SK-N-SH treated with all-trans-retinoic acid at 6 μM for 48 hours (cell line): ENCODE results near the gene DGKI.

Experiments
- ATAC-seq: fragments of 200-7000 bp; cut with Tn5 transposase; 3 replicates; pipeline ENCODE4 v1.9.1; 2020; ENCODE audit warnings: mild to moderate bottlenecking, moderate library complexity
- ARNTL ChIP-seq: fragments of 450-650 bp; formaldehyde crosslinking; IDR thresholded peaks from 2 replicates; pipeline ENCODE4 v1.5.0; 2020; ENCODE audit warnings: low read depth, mild to moderate bottlenecking, moderate library complexity, borderline replicate concordance
- BACH2 ChIP-seq: fragments of 250-450 bp; sonication (Bioruptor Pico); IDR thresholded peaks from 2 replicates; pipeline ENCODE4 v1.9.0; 2021; ENCODE audit warnings: mild to moderate bottlenecking, borderline replicate concordance
- ESRRG ChIP-seq: fragments of 250-450 bp; sonication (Bioruptor Pico); IDR thresholded peaks from 2 replicates; pipeline ENCODE4 v1.6.1; 2021; ENCODE audit warnings: mild to moderate bottlenecking
- GLIS3 ChIP-seq: fragments of 250-450 bp; sonication (Bioruptor Pico); IDR thresholded peaks from 2 replicates; pipeline ENCODE4 v1.5.0; 2020; ENCODE audit warnings: mild to moderate bottlenecking, moderate library complexity
- ISL1 ChIP-seq: fragments of 250-450 bp; sonication (Bioruptor Pico); IDR thresholded peaks from 2 replicates; pipeline ENCODE4 v2.1.2; 2022; ENCODE audit warnings: mild to moderate bottlenecking, moderate library complexity
- OSR1 ChIP-seq: fragments of 250-450 bp; sonication (Bioruptor Pico); IDR thresholded peaks from 2 replicates; pipeline ENCODE4 v1.8.0; 2022; ENCODE audit warnings: moderate library complexity, mild to moderate bottlenecking, inconsistent platforms
- SNAI2 ChIP-seq: fragments of 250-450 bp; sonication (Bioruptor Pico); IDR thresholded peaks from 2 replicates; pipeline ENCODE4 v1.5.0; 2020; ENCODE audit warnings: mild to moderate bottlenecking, moderate library complexity
- TCF4 ChIP-seq: fragments of 250-450 bp; sonication (Bioruptor Pico); IDR thresholded peaks from 2 replicates; pipeline ENCODE4 v1.8.0; 2021; ENCODE audit warnings: mild to moderate bottlenecking, moderate library complexity, borderline replicate concordance
- TOX ChIP-seq: fragments of 250-450 bp; sonication (Bioruptor Pico); IDR thresholded peaks from 2 replicates; pipeline ENCODE4 v1.8.0; 2021; ENCODE audit warnings: mild to moderate bottlenecking, moderate library complexity, borderline replicate concordance
- ZC3H10 ChIP-seq: fragments of 250-450 bp; sonication (Bioruptor Pico); IDR thresholded peaks from 2 replicates; pipeline ENCODE4 v1.5.1; 2021; ENCODE audit warnings: mild to moderate bottlenecking, moderate library complexity
- ZFP30 ChIP-seq: fragments of 450-650 bp; formaldehyde crosslinking; IDR thresholded peaks from 2 replicates; pipeline ENCODE4 v1.5.0; 2022; ENCODE audit warnings: mild to moderate bottlenecking, moderate library complexity
- ZNF565 ChIP-seq: fragments of 450-650 bp; formaldehyde crosslinking; conservative IDR thresholded peaks from 2 replicates; pipeline ENCODE4 v1.5.0; 2020; ENCODE audit warnings: low read depth, mild to moderate bottlenecking, moderate library complexity
- ZNF70 ChIP-seq: fragments of 450-650 bp; formaldehyde crosslinking; IDR thresholded peaks from 2 replicates; pipeline ENCODE4 v1.5.0; 2020; ENCODE audit warnings: mild to moderate bottlenecking, moderate library complexity
- ZNF8 ChIP-seq: fragments of 450-650 bp; formaldehyde crosslinking; IDR thresholded peaks from 2 replicates; pipeline ENCODE4 v1.5.0; 2020; ENCODE audit warnings: mild to moderate bottlenecking, moderate library complexity
- TF ChIP-seq, protein P1 (sequence below): fragments of 250-450 bp; sonication (Bioruptor Pico); IDR thresholded peaks from 2 replicates; pipeline ENCODE4 v1.8.0; 2020; ENCODE audit warnings: mild to moderate bottlenecking, moderate library complexity, borderline replicate concordance
- TF ChIP-seq, protein P2 (sequence below): fragments of 250-450 bp; sonication (Bioruptor Pico); IDR thresholded peaks from 2 replicates; pipeline ENCODE4 v1.5.0; 2020; ENCODE audit warnings: mild to moderate bottlenecking, moderate library complexity
- TF ChIP-seq, protein P3 (sequence below): fragments of 250-450 bp; sonication (Bioruptor Pico); IDR thresholded peaks from 2 replicates; pipeline ENCODE4 v1.5.1; 2020; ENCODE audit warnings: low read depth, mild to moderate bottlenecking, moderate library complexity
- TF ChIP-seq, protein P4 (sequence below): fragments of 250-450 bp; sonication (Bioruptor Pico); IDR thresholded peaks from 2 replicates; pipeline ENCODE4 v1.8.0; 2021; ENCODE audit warnings: low read depth, mild to moderate bottlenecking, moderate library complexity, borderline replicate concordance
- TF ChIP-seq, protein P5 (sequence below): fragments of 250-450 bp; sonication (Bioruptor Pico); IDR thresholded peaks from 2 replicates; pipeline ENCODE4 v1.5.1; 2021; ENCODE audit warnings: mild to moderate bottlenecking, moderate library complexity

DGKI gene

DNA sequence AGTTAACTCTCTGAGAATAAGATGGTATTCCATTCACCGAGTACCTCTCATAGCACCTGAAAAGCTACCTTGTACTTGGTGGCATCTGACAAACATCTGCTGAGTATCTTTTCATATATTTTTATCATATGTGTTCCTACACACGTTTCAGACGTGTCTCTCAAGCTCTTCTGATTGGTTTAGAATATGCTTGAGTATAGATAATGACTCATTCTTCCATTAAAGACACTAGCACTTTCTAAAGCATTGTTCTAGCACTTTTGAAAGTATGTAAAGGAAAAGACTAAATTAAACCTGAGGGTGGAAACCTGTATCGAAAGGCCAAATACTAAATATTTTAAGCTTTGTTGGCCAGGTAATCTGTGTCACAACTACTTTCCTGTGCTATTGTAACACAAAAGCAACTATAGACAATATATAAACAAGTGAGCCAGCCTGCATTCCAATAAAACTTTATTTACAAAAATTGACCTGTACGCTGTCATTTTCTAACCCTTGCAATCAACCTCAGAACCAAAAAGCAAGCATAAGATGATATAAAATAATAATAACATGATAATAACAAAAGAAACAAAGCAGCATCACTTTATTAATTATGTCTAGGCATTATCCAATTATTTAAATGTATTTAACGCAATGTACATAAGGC lies 95.3 kb downstream of the DGKI start:
- TF ChIP-seq ESRRG (CRISPR knock-in tag) = no peak
- TF ChIP-seq, protein P1, sequence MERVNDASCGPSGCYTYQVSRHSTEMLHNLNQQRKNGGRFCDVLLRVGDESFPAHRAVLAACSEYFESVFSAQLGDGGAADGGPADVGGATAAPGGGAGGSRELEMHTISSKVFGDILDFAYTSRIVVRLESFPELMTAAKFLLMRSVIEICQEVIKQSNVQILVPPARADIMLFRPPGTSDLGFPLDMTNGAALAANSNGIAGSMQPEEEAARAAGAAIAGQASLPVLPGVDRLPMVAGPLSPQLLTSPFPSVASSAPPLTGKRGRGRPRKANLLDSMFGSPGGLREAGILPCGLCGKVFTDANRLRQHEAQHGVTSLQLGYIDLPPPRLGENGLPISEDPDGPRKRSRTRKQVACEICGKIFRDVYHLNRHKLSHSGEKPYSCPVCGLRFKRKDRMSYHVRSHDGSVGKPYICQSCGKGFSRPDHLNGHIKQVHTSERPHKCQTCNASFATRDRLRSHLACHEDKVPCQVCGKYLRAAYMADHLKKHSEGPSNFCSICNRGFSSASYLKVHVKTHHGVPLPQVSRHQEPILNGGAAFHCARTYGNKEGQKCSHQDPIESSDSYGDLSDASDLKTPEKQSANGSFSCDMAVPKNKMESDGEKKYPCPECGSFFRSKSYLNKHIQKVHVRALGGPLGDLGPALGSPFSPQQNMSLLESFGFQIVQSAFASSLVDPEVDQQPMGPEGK (CRISPR knock-in tag) = no peak
- TF ChIP-seq TCF4 = no peak
- TF ChIP-seq, protein P2, sequence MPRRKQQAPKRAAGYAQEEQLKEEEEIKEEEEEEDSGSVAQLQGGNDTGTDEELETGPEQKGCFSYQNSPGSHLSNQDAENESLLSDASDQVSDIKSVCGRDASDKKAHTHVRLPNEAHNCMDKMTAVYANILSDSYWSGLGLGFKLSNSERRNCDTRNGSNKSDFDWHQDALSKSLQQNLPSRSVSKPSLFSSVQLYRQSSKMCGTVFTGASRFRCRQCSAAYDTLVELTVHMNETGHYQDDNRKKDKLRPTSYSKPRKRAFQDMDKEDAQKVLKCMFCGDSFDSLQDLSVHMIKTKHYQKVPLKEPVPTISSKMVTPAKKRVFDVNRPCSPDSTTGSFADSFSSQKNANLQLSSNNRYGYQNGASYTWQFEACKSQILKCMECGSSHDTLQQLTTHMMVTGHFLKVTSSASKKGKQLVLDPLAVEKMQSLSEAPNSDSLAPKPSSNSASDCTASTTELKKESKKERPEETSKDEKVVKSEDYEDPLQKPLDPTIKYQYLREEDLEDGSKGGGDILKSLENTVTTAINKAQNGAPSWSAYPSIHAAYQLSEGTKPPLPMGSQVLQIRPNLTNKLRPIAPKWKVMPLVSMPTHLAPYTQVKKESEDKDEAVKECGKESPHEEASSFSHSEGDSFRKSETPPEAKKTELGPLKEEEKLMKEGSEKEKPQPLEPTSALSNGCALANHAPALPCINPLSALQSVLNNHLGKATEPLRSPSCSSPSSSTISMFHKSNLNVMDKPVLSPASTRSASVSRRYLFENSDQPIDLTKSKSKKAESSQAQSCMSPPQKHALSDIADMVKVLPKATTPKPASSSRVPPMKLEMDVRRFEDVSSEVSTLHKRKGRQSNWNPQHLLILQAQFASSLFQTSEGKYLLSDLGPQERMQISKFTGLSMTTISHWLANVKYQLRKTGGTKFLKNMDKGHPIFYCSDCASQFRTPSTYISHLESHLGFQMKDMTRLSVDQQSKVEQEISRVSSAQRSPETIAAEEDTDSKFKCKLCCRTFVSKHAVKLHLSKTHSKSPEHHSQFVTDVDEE (CRISPR knock-in tag) = no peak
- no peak for TF ChIP-seq BACH2 (CRISPR knock-in tag)
- TF ChIP-seq, protein P3, sequence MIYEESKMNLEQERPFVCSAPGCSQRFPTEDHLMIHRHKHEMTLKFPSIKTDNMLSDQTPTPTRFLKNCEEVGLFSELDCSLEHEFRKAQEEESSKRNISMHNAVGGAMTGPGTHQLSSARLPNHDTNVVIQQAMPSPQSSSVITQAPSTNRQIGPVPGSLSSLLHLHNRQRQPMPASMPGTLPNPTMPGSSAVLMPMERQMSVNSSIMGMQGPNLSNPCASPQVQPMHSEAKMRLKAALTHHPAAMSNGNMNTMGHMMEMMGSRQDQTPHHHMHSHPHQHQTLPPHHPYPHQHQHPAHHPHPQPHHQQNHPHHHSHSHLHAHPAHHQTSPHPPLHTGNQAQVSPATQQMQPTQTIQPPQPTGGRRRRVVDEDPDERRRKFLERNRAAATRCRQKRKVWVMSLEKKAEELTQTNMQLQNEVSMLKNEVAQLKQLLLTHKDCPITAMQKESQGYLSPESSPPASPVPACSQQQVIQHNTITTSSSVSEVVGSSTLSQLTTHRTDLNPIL (CRISPR knock-in tag) = no peak
- no peak for TF ChIP-seq ZC3H10 (CRISPR knock-in tag)
- no peak for TF ChIP-seq TOX (CRISPR knock-in tag)
- TF ChIP-seq, protein P4, sequence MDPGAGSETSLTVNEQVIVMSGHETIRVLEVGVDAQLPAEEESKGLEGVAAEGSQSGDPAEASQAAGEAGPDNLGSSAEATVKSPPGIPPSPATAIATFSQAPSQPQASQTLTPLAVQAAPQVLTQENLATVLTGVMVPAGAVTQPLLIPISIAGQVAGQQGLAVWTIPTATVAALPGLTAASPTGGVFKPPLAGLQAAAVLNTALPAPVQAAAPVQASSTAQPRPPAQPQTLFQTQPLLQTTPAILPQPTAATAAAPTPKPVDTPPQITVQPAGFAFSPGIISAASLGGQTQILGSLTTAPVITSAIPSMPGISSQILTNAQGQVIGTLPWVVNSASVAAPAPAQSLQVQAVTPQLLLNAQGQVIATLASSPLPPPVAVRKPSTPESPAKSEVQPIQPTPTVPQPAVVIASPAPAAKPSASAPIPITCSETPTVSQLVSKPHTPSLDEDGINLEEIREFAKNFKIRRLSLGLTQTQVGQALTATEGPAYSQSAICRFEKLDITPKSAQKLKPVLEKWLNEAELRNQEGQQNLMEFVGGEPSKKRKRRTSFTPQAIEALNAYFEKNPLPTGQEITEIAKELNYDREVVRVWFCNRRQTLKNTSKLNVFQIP = no peak
- TF ChIP-seq ZFP30 (CRISPR knock-in tag) = no peak
- TF ChIP-seq ARNTL (CRISPR knock-in tag) = no peak
- no peak for ATAC-seq

DNA sequence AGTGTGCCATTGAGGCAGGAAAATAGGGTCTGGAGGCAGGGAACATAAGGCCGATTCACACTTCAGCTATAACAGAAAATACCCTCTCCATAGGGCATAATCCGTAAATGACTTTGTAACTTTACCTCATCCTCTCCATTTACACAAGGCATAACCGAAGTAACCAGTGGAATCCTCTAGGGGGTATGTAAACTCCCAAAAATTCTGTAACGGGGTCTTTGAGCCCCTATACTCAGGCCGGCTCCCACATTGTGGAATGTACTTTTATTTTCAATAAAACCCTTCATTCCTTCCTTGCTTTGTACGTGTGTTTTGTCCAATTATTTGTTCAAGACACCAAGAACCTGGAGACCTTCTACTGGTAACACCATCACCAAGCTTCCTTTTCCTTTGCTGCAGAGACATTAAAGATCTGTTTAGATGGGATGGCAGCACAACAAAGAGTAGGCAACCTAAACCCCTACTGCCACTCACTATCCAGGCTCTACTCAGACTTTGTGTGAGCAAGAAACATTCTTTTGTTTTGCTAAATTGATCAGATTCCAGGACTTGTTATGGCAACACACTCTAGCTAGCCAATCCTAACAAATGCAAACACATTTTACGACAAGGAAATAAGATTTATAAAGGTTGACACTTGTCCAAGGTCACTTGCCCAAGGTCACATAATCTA lies 99.3 kb downstream of the DGKI start:
- ATAC-seq = no peak
- TF ChIP-seq TCF4 (no peak), SNAI2 (CRISPR knock-in tag) (no peak), ESRRG (CRISPR knock-in tag) (no peak), ISL1 (CRISPR knock-in tag) (no peak), OSR1 (CRISPR knock-in tag) (no peak), GLIS3 (no peak), ZNF70 (CRISPR knock-in tag) (no peak), BACH2 (CRISPR knock-in tag) (no peak), ZNF8 (CRISPR knock-in tag) (no peak), ZNF565 (CRISPR knock-in tag) (no peak)
- TF ChIP-seq, protein P5, sequence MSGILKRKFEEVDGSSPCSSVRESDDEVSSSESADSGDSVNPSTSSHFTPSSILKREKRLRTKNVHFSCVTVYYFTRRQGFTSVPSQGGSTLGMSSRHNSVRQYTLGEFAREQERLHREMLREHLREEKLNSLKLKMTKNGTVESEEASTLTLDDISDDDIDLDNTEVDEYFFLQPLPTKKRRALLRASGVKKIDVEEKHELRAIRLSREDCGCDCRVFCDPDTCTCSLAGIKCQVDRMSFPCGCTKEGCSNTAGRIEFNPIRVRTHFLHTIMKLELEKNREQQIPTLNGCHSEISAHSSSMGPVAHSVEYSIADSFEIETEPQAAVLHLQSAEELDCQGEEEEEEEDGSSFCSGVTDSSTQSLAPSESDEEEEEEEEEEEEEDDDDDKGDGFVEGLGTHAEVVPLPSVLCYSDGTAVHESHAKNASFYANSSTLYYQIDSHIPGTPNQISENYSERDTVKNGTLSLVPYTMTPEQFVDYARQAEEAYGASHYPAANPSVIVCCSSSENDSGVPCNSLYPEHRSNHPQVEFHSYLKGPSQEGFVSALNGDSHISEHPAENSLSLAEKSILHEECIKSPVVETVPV (CRISPR knock-in tag) = no peak
- TF ChIP-seq, protein P1 (CRISPR knock-in tag) = no peak
- TF ChIP-seq, protein P3 (CRISPR knock-in tag) = no peak
